ENCODE data around the gene VAMP1.
"Not testable (repeated sequence)": the region's sequence is repeated elsewhere in the genome, so short reads cannot be mapped to it uniquely, and the experiment has no call there.

Gene VAMP1

GRCh38 chr12:6450091-6450868, 20.2 kb downstream of the VAMP1 start:
- DNase-seq, result no peak

DNA sequence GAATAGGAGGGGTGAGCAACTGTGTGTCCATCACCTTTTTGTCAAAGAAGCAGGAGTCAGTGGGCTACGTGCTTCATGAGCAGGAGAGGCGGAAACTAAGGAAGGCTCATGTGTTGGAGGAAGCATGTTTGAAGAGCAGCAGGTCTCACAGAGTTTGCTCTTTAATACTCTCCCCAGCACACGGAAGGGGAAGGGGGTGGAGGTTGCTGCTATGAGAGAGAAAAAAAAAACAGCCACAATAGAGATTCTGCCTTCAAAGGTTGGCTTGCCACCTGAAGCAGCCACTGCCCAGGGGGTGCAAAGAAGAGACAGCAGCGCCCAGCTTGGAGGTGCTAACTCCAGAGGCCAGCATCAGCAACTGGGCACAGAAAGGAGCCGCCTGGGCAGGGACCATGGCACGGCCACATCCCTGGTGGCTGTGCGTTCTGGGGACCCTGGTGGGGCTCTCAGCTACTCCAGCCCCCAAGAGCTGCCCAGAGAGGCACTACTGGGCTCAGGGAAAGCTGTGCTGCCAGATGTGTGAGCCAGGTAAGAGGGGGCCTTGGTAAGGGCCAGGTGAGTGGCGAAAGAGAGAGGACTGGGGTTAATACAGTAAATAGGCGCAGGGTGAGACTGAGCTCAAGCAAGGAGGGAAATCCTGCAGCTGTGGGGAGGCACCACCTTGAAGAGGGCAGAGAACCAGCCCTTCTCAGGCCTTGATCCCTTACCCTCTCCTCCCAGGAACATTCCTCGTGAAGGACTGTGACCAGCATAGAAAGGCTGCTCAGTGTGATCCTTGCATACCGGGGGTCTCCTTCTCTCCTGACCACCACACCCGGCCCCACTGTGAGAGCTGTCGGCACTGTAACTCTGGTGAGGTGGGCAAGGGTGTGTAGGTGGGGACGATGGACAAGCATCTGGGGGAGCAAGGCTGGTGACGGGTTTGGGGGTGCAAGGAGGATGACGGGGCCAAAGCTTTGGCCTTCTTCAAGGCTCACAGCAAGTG, 25.5 kb downstream of the VAMP1 start, which contains the start of gene CD27:
Gene CD27 (plus strand): TSS at position 252 of the 985 bp plus-strand sequence. CDS start 141 bp downstream, at position 393.
- DNase-seq, result no peak

DNA sequence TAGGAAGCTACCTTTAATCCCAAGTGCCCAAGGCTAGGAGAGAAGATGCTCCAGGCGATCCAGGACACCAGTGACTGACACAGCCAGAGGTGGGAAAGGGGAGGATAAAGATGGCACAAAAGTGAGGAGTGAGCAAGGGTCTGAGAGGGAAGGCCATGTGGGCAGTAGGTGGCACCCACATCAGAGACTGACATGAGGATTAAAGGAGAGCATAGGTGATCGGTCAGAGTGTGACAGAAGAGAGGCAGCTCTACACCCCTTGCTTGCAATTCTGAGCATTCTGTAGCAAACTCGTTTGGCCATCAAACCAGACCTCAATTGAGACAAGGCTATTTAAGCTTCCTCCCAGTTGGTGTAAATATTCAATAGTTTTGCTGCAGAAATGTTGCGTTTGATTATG, 26.4 kb downstream of the VAMP1 start:
- no peak for DNase-seq

DNA sequence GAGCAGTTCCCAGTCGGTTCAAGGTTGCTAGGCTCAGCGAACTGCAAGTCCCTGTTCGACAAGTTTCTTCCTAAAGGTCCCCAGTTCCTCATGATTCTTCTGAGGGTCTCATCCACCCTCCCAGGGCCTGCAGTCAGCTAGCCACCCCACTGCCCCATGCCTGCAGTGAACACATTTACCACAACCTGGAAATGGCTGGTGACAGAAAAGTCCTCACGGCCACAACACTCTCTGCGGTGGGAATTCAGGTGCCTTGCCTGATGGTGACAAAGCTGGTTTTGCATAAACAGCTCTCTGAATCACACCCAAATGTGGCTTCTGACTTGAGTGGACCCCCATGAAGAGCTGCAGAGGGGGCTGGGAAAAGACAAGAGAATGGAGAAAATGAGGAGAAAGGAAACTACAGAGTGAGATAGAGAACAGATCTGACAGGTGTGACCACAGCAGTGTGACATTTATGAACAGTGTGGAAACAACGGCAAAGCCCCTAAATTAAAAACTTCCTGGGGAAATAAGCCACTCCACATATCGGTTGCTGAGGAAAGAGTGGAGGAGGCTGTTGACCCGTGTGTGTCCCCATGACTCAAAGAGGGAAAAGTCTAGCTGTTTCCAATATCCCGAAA, 27.0 kb downstream of the VAMP1 start:
- DNase-seq, result peak; percentile 65

GRCh38 chr12:6442836-6443235, 27.6 kb downstream of the VAMP1 start:
- no peak for DNase-seq

DNA sequence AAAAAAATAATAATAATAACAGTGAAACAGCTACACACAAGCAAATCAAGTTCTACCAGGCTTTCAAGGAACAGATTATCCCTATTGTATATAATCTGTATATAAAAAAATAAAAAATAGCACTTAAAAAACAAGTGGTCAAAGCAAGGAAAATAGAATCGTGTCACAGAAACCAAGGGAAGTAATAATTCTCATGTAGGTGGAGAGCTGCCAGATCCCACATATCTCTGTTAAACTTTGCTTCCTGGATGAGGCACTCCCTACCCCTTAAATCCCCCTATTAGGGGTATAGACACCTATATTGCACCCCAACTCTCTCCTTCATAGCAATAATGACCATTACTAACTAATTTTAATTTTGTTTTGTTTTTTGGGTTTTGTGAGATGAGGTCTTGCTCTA, 30.1 kb downstream of the VAMP1 start:
- DNase-seq, result no peak

- DNase-seq, result no peak
These were observed 32.1 kb downstream of the VAMP1 start for GRCh38 chr12:6438345-6438744.

- no peak for DNase-seq
These were observed 32.9 kb downstream of the VAMP1 start for GRCh38 chr12:6437586-6437985.

DNA sequence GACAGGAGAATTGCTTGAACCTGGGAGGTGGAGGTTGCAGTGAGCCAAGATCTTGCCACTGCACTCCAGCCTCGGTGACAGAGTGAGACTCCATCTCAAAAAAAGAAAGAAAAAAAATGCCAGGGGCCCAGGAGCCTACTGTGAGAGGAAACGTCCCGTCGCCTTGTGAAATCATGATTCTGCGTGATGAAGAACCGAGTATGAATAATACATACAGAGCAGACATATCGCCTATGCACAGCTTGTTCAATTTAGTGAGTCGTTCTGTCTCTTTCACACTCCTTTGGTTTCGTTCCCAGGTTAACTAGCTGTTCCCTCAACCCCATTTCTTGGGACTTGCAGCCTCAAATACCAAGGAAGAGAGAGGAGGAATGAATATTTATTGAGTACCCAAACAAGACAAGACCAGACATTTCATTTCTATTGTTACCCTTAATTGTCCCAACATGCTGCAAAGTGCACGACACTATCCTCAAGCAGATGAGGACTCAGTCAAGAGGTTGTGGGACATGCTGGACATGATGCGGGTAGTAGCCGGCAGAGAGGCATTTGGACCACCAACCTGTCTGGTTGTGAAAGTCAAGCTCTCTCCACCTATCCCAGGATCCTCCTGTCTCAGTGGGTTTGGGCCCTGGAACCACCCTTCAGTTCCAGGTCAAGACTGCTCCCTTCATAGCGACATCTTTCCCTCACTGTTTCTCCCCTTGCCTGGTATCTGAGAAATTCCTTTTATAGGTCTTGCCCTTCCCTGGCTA, 34.3 kb downstream of the VAMP1 start:
- no peak for DNase-seq

DNA sequence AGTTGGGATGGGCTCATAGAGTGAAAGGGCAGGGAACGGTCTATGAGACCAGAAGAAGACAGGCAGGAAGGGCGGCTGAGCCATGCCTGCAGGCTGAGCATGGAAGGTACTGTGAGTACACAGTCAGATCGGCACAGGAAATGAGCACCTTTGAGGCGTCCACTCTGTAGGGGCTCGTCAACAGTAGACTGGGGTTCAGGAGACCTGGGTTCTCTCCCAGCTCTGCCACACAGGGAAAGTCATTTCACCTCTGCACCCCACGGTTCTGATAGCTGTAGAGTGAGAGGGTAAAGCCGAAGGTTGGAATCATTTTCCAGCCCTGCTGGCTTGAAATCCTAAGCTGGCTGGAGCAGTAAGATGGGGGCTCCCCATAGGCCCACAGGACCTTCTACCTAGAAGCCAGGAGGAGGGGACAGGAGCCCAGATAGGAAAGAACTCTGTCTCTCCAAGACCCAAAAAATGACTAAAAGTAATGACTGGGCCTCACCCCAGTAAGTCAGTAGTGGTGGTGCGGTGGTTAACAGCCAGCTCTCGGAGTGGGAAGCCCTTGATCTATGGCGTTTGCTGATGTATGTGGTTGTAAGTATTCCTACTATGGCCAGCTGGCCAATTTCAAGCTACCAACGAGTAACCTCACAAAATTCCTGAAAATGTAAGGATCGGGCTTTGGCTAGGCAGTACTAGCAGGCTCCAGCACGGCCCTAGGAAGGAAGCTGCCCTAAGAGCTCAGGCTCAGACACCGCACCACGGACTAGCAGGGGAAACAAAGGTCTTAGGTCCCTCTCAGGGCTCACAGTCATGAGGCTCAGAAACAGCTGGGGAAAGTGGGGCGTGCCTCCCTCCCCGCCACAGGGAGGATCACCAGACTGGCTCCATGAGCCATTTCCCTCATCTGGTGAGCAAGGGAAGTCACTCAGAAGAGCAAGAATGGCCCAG, 36.0 kb downstream of the VAMP1 start:
- DNase-seq, result no peak

DNA sequence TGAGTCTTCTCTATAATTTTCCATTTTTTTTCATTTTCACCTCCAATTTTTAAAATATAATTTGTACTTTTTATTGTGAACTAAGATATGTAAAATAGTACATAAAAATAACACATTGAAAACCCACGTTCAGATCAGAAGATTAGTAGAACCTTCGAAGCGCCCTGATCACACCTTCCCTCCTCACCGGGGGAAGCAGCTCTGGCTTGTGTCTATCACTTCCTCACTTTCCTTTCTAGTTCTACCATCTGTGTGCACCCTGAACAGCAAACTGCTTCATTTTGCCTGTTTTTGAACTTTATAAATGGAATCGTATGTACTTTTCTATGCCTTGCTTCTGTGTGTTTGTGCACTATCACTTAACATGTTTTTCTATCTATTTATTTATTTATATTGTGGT, 37.5 kb downstream of the VAMP1 start:
- DNase-seq, result no peak

DNA sequence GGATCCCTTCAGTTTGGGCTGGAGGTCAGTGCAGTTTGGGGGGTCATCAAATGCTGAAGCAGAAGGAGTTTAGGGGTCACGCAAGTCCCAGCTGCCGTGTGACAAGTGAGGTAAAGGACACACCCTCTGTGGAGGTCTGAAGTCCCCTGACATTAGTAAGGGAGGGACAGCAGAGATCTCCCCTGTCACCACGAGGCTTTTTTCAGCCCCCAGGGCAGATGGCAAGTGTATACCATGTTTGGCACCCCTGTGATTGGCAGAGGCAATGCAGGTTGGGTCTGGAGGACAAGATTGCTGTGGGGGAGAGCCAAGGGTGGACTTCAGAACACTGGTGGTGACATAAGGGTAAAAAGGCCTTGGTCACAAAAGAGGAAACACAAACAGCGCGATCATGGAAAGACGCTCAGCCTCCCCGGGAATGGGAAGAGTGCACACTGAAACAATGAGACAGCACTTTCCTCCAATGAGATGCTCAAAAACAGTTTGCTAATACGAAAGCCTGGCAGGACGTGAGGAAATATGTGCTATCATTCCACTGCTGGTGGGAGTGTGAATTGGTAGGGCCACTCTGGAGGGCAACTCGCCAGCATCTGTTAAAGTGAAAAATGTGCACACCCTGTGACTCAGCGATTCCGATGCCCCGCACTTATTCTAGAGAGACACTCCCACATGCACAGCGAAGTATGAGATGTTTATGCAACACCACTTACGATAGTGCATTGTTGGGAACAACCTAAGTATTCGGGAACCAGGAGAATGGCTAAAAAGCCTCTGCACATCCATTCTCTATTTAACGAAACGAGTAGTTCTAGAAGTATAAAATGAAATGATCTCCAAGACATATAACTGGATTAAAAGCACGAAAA, 40.1 kb downstream of the VAMP1 start:
- DNase-seq, result peak; percentile 62

DNA sequence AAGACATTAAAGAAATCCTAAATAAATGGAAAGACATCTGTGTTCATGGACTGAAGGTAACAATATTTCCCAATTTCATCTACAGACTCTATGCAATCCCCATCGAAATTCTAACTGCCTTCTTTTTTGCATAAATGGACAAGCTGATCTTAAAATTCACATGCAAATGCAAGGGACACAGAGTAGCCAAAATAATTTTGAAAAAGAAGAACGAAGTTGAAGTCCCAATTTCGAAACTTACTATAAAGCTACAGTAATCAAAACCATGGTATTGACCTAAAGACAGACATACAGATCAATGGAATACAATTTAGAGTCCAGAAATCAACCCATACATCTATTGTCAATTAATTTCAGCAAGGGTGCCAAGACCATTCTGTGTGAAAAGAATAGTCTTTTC, 42.2 kb downstream of the VAMP1 start:
- no peak for DNase-seq

DNA sequence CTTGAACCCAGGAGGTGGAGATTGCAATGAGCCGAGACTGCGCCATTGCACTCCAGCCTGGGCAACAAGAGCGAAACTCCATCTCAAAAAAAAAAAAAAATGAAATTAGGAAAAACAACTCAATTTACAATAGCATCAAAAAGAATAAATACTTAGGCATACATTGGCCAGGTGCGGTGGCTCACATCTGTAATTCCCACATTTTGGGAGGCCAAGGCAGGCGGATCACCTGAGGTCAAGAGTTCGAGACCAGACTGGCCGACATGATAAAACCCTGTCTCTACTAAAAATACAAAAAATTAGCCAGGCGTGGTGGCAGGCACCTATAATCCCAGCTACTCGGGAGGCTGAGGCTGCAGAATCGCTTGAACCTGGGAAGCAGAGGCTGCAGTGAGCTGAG, 42.7 kb downstream of the VAMP1 start:
- not testable (repeated sequence) for DNase-seq

GRCh38 chr12:6426882-6427671, 43.4 kb downstream of the VAMP1 start:
- peak; percentile 93 for DNase-seq

GRCh38 chr12:6425590-6426531, 44.6 kb downstream of the VAMP1 start:
- DNase-seq, result no peak

GRCh38 chr12:6424866-6425265, 45.6 kb downstream of the VAMP1 start:
- DNase-seq, result no peak

GRCh38 chr12:6424008-6424347, 46.5 kb downstream of the VAMP1 start:
- no peak for DNase-seq
